GDM1 (cell line): ENCODE results near the gene ANK2.
"Not testable (repeated sequence)": the region's sequence is repeated elsewhere in the genome, so short reads cannot be mapped to it uniquely, and the experiment has no call there.

Source experiments
- DNase-seq: peaks from one replicate; lab custom pipeline; 2025; lab: John Stamatoyannopoulos, UW

Gene ANK2

GRCh38 chr4:113052379-113052951 lies 3.0 kb downstream of the ANK2 start:
- DNase-seq: no peak

- DNase-seq: no peak
Observed at GRCh38 chr4:113053883-113054282, 4.4 kb downstream of the ANK2 start.

- no peak for DNase-seq
Observed at GRCh38 chr4:113056318-113056717, 6.9 kb downstream of the ANK2 start.

- no peak for DNase-seq
Observed at GRCh38 chr4:113057891-113058290, 8.4 kb downstream of the ANK2 start.

GRCh38 chr4:113059449-113060182 lies 10.2 kb downstream of the ANK2 start:
- no peak for DNase-seq

GRCh38 chr4:113060853-113061252 lies 11.4 kb downstream of the ANK2 start:
- DNase-seq: no peak

GRCh38 chr4:113064244-113064643 lies 14.8 kb downstream of the ANK2 start:
- no peak for DNase-seq

GRCh38 chr4:113065629-113066028 lies 16.2 kb downstream of the ANK2 start:
- DNase-seq: no peak

GRCh38 chr4:113068771-113069170 lies 19.3 kb downstream of the ANK2 start:
- not testable (repeated sequence) for DNase-seq

- DNase-seq: no peak
Observed at GRCh38 chr4:113069212-113069892, 19.9 kb downstream of the ANK2 start.

- DNase-seq: no peak
Observed at GRCh38 chr4:113070755-113071154, 21.3 kb downstream of the ANK2 start.

GRCh38 chr4:113071274-113071673 lies 21.8 kb downstream of the ANK2 start:
- no peak for DNase-seq

GRCh38 chr4:113071805-113072204 lies 22.4 kb downstream of the ANK2 start:
- no peak for DNase-seq

- DNase-seq: no peak
Observed at GRCh38 chr4:113073451-113074005, 24.1 kb downstream of the ANK2 start.

- no peak for DNase-seq
Observed at GRCh38 chr4:113077575-113077974, 28.1 kb downstream of the ANK2 start.

- DNase-seq: no peak
Observed at GRCh38 chr4:113078066-113078465, 28.6 kb downstream of the ANK2 start.

- no peak for DNase-seq
Observed at GRCh38 chr4:113080050-113080449, 30.6 kb downstream of the ANK2 start.

- DNase-seq: no peak
Observed at GRCh38 chr4:113080624-113081023, 31.2 kb downstream of the ANK2 start.

GRCh38 chr4:113083346-113083745 lies 33.9 kb downstream of the ANK2 start:
- no peak for DNase-seq

- no peak for DNase-seq
Observed at GRCh38 chr4:113086172-113086695, 36.8 kb downstream of the ANK2 start.

GRCh38 chr4:113088050-113088449 lies 38.6 kb downstream of the ANK2 start:
- no peak for DNase-seq

- DNase-seq: no peak
Observed at GRCh38 chr4:113090954-113091353, 41.5 kb downstream of the ANK2 start.

GRCh38 chr4:113094331-113094730 lies 44.9 kb downstream of the ANK2 start:
- no peak for DNase-seq
